ENCODE results near the gene TTC6. TPM values are rescaled to one million over a fixed set of nuclear protein-coding genes. Genes with fewer than 3 reads are reported as not detected.
A peak's percentile ranks its signal among the peaks of the same experiment; 100 is the strongest.

Gene TTC6
- total RNA-seq, 4 donors from 2014 or later = not detected

DNA sequence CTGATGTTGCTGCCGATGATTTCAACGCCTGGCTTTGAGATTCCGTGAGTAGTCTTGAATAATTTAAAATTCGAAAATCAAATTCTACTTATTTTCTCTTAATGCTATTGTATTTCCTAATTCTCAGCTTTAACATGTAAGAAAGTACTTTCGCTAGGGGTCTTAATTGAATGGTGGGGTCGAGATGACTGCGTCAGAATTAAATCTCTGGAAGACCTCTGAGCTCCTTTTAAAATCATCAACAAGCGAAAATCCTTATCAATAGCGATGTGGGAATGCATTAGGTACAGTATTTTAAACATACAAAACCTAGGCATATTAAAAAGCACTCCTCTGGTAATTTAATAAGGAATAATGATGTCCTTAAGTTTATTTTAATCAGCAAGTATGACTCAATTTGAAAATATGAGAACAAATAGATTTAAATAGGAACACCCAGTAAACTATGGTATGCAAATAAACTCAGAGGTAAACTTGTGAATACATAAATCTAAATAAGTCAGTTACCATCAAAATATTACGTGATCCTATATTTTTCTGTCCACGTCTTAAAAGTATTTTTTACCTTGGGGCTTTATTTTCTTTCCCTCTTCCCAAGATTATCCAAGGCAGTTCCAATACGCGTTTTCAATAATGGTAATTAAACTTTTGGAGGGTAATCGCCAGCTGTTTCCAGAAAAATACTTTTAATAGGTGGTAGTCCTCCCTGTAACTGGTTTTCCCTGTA lies 1.8 kb upstream of the TTC6 start:
- in situ Hi-C loops (cut with MboI; ENCODE audit: low sequenced_read_pairs in 4 of 4) = loop anchor here in 2 of 4 donors (25.0 kb wide), 2 partner anchors 931 to 1081 kb away; partner anchors contain the start of genes NKX2-1 (in 1 of the 2) and PAX9 (in 1 of the 2)
- ATAC-seq (no peak), DNase-seq (no peak)
- peak overlapping the region in 2 of 4 donors; percentile 19 to 42 for H3K4me3 ChIP-seq
- no peak for TF ChIP-seq CTCF (IDR thresholded peaks at IDR 0.05 in 4 of 5, conservative IDR thresholded peaks at IDR 0.05 in 1 of 5)
- no peak for TF ChIP-seq POLR2A (IDR thresholded peaks at IDR 0.05)
- H3K36me3 ChIP-seq = no peaks in the 10 kb centered on the region
- intact Hi-C loops (cut with DNase I; ENCODE audit: low total_unique reads) = loop anchor here (10.0 kb wide), 1 partner anchor 1099 kb away; no protein-coding TSS in a partner anchor
- H3K27me3 ChIP-seq = peaks cover 97 to 98% (median 97%) of the 10 kb centered on the region in 3 donors
- no peak overlapping the region for H3K27ac ChIP-seq
- H3K4me1 ChIP-seq = peaks cover 15 to 22% of the 10 kb centered on the region in 2 donors
- no peaks in the 10 kb centered on the region for H3K9me3 ChIP-seq

DNA sequence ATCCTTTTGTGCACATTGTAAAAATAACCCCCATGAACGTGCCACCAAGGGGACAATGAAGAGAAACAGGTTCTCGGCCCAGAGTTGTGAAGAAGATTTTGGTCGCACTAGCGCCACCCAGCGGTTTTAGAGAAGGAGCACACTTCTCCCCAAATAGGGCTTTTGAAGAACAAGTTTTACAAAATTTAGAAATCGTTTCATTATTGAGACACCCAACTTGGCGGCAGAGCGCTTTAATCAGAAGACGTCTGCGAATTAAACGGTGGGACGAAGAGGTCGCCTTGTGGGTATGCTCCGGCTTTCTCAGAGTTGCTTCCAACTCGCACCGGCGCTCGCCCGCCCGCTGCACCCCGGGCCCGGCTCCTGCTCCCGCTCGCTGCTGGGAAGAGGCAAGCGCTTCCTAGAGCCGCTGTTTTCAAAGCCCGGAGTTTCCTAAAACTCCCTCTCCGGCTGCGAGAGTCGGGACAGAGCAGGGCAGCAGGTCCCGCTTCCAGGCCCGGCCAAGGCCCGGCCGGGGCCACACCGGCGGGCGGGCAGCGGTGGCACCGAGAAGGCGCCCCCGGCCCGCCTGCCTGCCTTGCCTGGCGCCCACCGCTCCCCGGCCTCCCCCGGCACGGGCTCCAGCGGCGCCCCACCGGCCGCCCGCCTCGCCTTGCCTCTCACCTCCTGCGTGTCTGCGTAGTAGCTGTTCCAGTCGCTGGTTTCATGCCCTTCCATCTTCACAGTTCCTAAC lies 1.0 kb upstream of the TTC6 start:
- no peaks in the 10 kb centered on the region for H3K36me3 ChIP-seq
- peak overlapping the region; percentile 19 to 42 (median 26) for H3K4me3 ChIP-seq
- peaks cover 97 to 98% (median 97%) of the 10 kb centered on the region in 3 donors for H3K27me3 ChIP-seq
- in situ Hi-C loops (cut with MboI; ENCODE audit: low sequenced_read_pairs in 4 of 4) (loop anchor here in 2 of 4 donors (25.0 kb wide), 2 partner anchors 932 to 1082 kb away; partner anchors contain the start of genes NKX2-1 (in 1 of the 2) and PAX9 (in 1 of the 2)), intact Hi-C loops (cut with DNase I; ENCODE audit: low total_unique reads) (loop anchor here (10.0 kb wide), 1 partner anchor 1100 kb away; no protein-coding TSS in a partner anchor)
- ATAC-seq (peak in 1 of 2 donors; percentile 49), DNase-seq (no peak)
- no peak overlapping the region for H3K27ac ChIP-seq
- no peaks in the 10 kb centered on the region for H3K9me3 ChIP-seq
- TF ChIP-seq POLR2A (IDR thresholded peaks at IDR 0.05) (no peak), CTCF (IDR thresholded peaks at IDR 0.05 in 4 of 5, conservative IDR thresholded peaks at IDR 0.05 in 1 of 5) (peak in 3 of 5 experiments; percentile 35 to 51 (median 37))
- H3K4me1 ChIP-seq = peaks cover 15 to 24% of the 10 kb centered on the region in 2 donors

- ATAC-seq = no peak
- in situ Hi-C loops (cut with MboI; ENCODE audit: low sequenced_read_pairs in 4 of 4) (loop anchor here in 2 of 4 donors (25.0 kb wide), 2 partner anchors 934 to 1084 kb away; partner anchors contain the start of genes NKX2-1 (in 1 of the 2) and PAX9 (in 1 of the 2)), intact Hi-C loops (cut with DNase I; ENCODE audit: low total_unique reads) (loop anchor here (10.0 kb wide), 1 partner anchor 1101 kb away; no protein-coding TSS in a partner anchor)
- Histone ChIP-seq H3K36me3 (no peaks in the 10 kb centered on the region), H3K27me3 (peaks cover 97 to 98% (median 97%) of the 10 kb centered on the region in 3 donors), H3K4me1 (peaks cover 15 to 29% of the 10 kb centered on the region in 2 donors), H3K9me3 (no peaks in the 10 kb centered on the region), H3K27ac (no peak overlapping the region), H3K4me3 (peak overlapping the region; percentile 11 to 45 (median 34))
- TF ChIP-seq CTCF (IDR thresholded peaks at IDR 0.05 in 4 of 5, conservative IDR thresholded peaks at IDR 0.05 in 1 of 5) = no peak
- no peak for DNase-seq
Observed at GRCh38 chr14:37595809-37596621, 586 bp downstream of the TTC6 start.

Data from gastrocnemius medialis (tissue), 4 donors.